ENCODE data around the gene MEDAG.

Gene MEDAG

DNA sequence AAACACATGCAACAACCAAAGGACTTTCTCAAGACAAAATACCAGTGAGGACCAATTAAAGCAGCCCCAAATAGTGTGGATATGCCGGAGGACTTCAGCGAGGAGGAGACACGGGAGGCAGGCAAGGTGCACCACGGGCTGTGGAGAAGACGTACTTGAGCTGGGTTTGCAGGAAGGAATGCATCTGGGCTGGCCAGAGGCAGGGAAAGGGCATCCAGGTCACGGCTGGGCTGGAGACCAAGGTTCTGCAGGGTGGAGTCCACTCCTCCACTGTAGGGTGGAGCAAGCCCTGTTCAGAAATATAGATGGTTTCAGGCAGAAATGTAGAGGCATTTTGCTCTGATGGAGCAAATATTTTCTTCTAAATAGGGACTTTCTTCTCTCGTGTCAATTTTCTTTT is 36.6 kb upstream of the MEDAG start:
- TF ChIP-seq, protein P1, sequence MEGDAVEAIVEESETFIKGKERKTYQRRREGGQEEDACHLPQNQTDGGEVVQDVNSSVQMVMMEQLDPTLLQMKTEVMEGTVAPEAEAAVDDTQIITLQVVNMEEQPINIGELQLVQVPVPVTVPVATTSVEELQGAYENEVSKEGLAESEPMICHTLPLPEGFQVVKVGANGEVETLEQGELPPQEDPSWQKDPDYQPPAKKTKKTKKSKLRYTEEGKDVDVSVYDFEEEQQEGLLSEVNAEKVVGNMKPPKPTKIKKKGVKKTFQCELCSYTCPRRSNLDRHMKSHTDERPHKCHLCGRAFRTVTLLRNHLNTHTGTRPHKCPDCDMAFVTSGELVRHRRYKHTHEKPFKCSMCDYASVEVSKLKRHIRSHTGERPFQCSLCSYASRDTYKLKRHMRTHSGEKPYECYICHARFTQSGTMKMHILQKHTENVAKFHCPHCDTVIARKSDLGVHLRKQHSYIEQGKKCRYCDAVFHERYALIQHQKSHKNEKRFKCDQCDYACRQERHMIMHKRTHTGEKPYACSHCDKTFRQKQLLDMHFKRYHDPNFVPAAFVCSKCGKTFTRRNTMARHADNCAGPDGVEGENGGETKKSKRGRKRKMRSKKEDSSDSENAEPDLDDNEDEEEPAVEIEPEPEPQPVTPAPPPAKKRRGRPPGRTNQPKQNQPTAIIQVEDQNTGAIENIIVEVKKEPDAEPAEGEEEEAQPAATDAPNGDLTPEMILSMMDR (conservative IDR thresholded peaks at IDR 0.05) = no peak
- no peak for TF ChIP-seq ZFX (IDR thresholded peaks at IDR 0.05)
- H3K27ac ChIP-seq = no peak overlapping the region

DNA sequence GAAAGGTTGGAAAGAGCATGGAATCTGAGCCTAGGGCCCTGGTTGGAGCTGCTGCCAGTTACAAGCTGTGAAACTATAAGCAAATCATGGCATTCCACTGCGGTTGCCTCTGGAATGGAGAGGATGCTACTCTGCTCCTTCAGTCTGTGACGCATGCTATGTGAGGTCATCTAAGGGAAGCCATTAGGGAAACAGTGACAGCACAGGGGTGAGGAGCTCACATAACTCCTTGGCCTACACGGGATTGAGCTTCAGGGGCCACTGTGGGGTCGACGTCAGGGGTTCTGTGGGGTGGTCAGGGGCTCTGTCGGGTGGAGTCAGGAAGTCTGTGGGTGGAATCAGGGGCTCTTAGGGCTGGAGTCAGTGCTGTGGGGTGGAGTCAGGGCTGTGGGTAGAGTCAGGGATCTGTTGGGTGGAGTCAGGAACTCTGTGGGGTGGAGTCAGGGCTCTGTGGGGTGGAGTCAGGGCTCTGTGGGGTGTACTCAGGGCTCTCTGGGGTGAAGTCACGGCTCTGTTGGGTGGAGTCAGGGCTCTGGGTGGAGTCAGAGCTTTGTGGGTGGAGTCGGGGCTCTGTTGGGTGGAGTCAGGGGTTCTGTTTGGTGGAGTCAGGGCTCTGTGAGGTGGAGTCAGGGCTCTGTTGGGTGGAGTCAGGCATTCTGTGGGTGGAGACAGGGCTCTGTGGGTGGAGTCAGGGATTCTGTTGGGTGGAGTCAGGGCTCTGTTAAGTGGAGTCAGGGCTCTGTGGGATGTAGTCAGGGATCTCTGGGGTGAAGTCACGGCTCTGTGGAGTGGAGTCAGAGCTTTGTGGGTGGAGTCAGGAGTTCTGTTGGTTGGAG is 35.8 kb upstream of the MEDAG start:
- no peak for TF ChIP-seq ZFX (IDR thresholded peaks at IDR 0.05)
- TF ChIP-seq, protein P1 (conservative IDR thresholded peaks at IDR 0.05) = no peak
- no peak overlapping the region for H3K27ac ChIP-seq

DNA sequence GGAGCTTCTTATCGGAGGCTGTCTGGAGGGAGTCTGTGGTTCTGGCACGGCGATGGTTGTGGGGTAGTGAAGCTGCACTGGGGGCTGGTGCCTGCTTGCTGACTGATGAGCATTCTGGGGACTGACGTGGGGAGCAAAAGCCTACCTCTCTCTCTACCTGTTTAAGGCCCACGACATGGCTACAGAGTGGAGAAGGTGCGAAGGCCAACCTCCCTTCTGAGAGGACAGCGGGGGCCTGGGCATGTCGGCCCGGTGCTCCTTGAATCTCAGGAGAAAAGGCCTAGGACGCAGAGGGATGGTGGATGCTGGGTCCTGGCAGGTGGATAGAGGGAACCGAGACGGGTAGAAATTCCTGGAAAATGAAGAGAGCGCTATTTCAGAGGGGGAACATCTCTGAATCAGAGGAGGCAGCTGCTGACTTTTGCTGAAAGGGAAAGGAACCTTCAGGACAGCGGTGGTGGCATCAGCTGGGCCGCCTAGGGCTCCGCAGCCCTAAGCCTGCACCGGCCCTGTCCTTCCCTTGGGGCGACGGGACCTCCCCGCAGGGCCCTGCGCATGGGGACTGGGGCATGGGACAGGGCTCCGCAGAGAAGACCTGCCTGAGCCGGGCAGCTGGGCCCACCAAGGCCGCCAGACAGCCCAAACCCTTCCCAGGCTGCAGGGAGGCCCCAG is 35.0 kb upstream of the MEDAG start:
- no peak overlapping the region for H3K27ac ChIP-seq
- TF ChIP-seq, protein P1 (conservative IDR thresholded peaks at IDR 0.05) = no peak

DNA sequence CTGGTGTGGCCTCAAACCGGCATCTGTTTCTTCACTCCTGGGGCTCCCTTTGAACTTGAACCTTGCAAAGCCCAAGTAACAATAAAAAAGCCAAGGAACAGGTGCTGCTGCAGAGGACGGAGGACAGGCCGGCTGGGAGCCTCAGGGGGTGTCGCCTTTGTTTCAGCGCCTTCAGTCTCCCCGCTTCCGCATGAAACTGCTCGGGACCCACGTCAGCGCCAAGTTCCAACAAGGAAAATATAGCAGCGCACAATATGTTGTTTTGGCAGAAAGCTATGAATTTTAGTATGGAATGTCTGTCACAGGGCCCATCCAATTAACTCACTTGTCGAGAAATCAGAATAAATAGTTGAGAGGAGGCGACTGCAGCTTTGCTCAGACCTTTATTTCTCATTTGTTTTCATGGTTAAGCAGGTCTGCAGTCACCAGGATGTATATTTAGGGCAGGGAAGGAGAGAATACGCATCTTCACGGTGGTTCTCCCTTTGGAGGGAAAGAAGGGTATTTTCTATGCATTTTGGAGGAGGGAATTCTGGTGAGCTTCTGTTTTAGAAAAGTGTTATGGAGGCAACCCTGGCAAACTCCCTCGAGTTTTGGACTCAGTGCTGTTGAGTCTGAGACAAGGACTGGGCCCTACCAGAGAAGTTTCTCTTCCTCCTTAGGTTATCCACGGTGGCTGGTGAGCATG is 34.3 kb upstream of the MEDAG start:
- H3K27ac ChIP-seq = no peak overlapping the region
- TF ChIP-seq, protein P1 (conservative IDR thresholded peaks at IDR 0.05) = no peak
- TF ChIP-seq ZFX (IDR thresholded peaks at IDR 0.05) = no peak

DNA sequence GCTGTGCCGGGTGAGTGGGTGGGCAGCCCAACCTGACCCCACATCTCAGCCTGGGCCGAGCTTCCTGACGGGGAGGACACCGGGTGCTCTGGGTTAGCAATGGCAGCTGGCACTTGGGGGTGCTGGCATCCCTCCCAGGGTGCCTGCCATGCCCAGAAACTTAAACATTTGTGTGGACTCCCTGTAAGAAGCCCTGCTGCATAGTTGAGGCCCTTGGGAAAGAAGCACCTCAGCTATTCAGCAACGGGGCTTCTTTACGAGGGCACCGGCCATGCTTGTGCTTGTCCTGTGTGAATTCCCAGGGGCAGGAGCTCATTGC is 33.8 kb upstream of the MEDAG start:
- no peak overlapping the region for H3K27ac ChIP-seq
- TF ChIP-seq, protein P1 (conservative IDR thresholded peaks at IDR 0.05) = no peak
- no peak for TF ChIP-seq ZFX (IDR thresholded peaks at IDR 0.05)

DNA sequence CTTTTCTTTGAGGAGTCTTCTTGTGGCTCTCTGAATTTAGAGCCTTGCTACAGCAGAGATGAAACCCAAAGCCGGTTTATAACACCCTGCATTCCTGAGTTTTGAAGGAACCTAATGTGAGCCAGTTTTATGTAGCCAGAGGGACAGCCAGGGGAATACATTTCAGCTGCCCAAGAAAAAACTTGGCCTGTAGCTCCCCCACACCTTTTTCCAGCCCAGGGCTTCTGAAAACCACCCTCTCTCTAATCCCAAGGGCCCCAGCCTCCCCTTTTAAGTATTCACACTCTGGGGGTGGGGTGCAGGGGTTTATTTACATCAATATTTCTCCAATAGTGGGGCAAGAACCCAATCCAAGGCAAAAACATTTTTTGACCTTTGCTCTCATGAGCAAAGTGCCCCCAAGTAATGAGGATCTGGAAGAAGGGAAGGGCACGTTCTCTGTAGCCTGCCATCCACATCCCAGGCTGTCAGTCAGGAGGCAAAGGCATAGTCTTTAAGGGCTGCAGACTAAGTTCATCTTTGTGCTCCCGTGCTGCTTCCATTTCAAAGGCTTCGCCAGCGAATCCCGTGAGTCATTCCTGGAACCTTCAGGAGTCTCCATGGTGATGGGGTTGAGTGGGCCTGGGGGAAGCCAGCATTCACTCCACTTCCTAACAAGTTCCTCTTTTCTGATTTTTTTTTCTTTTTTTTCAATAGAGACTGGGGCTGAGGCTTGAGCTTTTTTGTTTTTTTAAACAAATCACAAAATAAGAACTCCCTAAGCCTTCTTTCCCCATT is 33.2 kb upstream of the MEDAG start:
- no peak overlapping the region for H3K27ac ChIP-seq
- TF ChIP-seq, protein P1 (conservative IDR thresholded peaks at IDR 0.05) = no peak
- no peak for TF ChIP-seq ZFX (IDR thresholded peaks at IDR 0.05)

All from C4-2B (cell line).